NCI-H2227 treated with DMSO at 0.1 percent for 48 hours (cell line): Measurements from ENCODE around the gene ENOX1.

Source experiments
- DNase-seq: peaks from one replicate; lab custom pipeline; 2025; lab: John Stamatoyannopoulos, UW

ENOX1 gene

GRCh38 chr13:43307921-43308433 lies 478.8 kb downstream of the ENOX1 start:
- no peak for DNase-seq

DNA sequence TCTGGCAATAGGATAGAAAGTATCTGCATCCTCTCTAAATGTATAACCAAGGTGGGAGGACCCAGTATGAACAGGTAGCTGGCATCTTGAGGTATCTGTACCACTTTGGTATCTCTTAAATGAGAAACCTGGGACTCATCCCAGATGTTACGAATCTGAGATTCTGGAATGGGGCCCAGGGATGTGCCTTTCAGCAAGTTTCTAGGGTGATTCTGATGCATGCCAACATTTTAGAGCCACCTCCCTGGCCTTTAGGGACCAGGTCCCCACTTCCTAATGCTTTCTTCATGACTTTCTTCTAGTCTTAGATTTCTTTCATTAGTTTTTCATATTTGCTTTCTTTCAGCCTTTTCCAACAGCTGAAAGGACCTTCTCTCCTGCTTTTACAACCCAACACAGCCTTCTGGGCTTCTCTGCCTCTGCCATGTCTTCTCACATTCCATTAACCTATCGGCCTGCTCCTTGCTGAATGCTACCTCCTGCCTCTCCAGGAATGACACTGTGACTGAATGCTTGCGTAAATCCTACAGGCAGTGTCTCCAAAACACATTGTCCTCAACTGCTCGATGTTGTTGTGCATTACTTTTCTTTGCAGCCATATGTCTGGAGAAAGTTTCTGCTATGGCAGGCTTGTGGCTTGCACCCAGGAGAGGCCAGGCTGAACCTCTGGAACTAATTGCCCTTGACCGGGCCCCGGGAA lies 479.4 kb downstream of the ENOX1 start:
- no peak for DNase-seq

GRCh38 chr13:43306372-43306771 lies 480.4 kb downstream of the ENOX1 start:
- no peak for DNase-seq

- DNase-seq = no peak
Observed at GRCh38 chr13:43305416-43305815, 481.4 kb downstream of the ENOX1 start.

GRCh38 chr13:43304945-43305344 lies 481.8 kb downstream of the ENOX1 start:
- no peak for DNase-seq

DNA sequence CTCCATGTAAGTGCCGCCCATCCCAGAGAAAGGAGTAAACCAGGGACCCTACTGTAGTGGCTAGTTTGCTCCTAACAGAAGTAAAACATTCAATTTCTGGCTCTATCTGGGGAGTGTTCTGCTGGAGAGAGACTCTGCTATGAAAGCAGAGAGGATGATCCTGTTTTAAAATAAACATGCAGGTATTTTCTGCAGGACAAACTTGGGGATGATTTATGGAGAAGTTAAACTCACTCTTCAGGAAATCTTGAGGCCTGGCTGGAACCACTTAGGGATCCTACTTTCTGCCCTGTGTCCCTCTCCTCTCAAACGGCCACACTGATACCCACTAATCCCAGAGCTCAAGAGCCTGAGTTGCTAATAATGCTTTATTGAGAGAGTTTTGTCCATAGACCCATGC lies 482.3 kb downstream of the ENOX1 start:
- DNase-seq = no peak

DNA sequence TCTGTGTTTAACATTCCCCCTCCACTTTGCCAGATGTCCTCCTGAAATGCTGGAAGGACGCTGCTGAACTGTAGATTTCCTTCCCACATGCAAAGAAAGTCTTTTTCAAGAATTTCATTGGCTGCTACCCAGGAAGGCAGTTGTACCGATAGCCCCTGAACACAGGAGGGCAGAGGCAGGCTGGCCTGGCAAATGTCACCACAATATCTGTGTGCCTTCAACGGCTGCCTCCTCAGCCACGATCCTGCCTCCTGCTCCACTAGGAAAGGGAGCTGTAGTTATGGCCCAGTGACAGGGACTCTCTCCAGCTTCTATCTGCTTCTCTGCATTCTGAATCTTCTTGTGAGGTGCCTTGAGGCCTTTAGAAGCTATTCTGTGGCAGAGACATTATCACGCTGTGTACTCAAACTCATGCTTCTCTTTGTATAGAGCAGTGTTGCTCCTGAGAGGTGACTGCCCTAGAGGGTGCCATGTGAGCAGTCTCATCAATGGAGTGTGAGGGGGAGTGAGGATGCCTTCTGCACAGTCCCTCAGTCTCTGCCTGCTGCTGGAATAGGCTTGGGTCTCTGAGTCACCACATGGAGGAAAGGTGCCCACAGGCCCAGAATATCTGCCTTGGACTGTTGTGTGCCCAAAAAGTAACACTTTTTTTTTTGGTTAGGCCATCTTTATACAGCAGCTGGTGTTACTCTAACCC lies 483.6 kb downstream of the ENOX1 start:
- DNase-seq = no peak

DNA sequence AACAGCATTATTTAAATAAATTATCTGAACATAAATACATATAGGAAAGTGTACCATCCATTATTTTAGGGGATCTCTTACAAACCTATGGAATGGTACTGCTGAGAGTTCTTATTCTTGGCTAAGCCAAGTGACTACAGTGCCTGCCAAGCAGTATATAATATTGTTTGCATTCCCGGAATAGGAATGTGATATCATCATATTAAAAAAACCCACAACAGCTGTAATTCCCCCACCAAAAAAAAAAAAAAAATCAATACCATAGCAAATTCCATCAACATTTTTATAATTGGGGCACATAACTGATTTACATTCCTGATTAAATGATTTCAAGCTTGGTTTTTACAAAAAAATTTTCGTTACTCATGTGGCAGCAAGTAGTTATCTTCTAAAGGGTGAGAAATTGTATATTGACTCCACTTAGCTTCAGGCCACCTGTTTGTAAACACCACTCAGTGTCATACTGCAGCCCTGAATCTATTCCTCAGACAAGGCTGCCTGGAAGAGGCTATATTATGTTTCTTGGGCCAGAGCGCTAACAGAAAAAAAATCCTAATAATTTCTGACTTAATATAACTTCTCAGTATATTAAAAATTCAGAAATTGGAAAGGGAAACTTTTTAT lies 485.3 kb downstream of the ENOX1 start:
- no peak for DNase-seq

DNA sequence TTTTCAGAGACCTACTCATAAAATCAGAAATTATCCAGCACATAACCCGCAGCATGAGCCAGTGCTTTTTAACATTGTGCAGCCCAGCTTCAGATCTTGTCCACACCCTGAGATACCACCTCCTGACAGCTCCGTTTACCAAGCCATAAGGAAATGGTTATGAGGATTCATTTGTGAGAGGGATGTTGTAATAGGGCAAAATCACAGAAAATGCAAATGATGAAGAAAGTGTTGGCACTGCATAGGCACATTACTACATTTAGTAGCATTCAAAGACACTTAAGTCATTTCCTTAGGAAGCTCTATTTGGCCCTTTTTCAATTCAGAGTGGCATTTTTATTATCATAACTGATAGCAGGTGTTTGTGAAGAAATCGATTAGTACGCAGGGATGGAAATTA lies 485.9 kb downstream of the ENOX1 start:
- DNase-seq = no peak

GRCh38 chr13:43299374-43299773 lies 487.4 kb downstream of the ENOX1 start:
- no peak for DNase-seq

DNA sequence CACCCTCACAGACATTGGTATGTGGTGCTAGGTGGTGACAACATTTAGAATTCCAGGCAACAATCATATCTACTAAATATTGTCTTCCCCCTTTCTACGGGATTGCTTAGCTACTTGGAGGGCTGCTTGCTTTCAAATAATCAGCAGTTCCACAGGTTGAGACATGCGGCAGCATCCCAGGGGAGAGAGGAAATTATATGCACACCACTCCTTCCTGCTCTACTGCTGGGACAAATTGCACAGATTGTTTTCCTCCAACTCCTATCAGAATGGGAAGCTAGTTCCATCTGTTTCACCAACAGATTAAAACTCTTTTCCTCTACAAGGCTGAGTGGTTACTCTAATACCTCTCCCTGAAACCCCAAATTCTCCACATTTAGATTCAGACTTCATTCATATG lies 488.0 kb downstream of the ENOX1 start:
- no peak for DNase-seq

- no peak for DNase-seq
Observed at GRCh38 chr13:43297967-43298678, 488.6 kb downstream of the ENOX1 start.

DNA sequence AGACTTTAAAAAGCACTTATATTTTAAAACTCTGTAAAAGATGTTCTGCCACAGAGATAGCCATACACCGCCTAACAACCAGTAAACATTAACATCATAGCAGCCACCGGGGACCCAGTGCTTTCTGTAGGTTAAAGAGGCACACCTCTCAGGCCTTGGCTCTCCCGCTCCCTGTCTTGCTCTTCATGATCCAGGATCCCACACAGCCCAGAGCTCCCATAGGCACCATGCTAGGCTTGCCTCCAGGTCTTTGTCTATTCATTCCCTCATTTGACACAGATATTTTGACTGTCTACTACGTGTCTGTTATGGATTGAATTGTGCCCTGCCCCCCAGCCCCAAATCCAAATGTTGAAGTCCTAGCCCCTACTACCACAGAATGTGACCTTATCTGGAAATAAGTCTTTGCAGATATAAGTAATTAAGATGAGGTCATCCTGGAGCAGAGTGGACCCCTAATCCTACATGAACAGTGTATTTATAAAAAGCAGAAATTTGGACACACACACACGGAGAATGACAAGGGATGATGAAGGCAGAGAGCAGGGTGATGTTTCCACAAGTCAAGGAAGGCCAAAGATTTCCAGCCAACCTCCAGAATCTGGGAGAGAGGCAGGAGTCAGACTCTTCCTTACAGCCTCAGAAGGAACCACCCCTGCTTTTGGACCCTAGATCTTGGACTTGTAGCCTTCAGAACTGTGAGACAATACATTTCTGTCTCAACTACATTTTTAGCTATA lies 490.8 kb downstream of the ENOX1 start:
- DNase-seq = no peak

DNA sequence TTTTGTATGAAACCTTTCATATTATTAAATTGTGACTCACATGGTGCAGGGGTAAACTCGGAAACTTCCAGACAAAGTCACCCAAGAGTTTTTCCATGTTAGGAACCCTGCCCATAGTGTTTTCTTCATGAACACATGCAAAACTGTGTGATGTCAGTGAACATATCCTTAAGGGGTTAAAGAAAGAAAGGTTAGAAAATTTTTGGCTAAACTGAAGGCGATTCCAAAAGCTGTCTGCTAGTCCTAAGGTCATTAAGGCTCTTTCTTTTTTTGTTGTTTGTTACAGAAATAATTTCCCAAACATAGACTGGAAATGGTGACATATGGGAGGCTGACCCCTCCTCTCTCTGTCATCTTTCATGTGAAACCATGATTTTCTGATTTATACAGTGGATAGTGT lies 491.5 kb downstream of the ENOX1 start:
- DNase-seq = no peak

- DNase-seq = no peak
Observed at GRCh38 chr13:43294412-43294811, 492.4 kb downstream of the ENOX1 start.

GRCh38 chr13:43293986-43294385 lies 492.8 kb downstream of the ENOX1 start:
- no peak for DNase-seq

GRCh38 chr13:43293561-43293960 lies 493.2 kb downstream of the ENOX1 start:
- DNase-seq = no peak

- DNase-seq = no peak
Observed at GRCh38 chr13:43293008-43293407, 493.8 kb downstream of the ENOX1 start.

- DNase-seq = no peak
Observed at GRCh38 chr13:43291287-43292060, 495.3 kb downstream of the ENOX1 start.

GRCh38 chr13:43289470-43290255 lies 497.1 kb downstream of the ENOX1 start:
- no peak for DNase-seq
